HEK293T (cell line): ENCODE measurements around the gene PDPN.

Experiments used
- BHLHE40 ChIP-seq: fragments of 450-650 bp; IDR thresholded peaks from 2 replicates; pipeline ENCODE4 v1.6.1; 2016; ENCODE audit warnings: mild to moderate bottlenecking, moderate library complexity, borderline replicate concordance
- CTBP1 ChIP-seq: fragments of 450-650 bp; IDR thresholded peaks from 2 replicates; pipeline ENCODE4 v1.6.1; 2016; ENCODE audit warnings: borderline replicate concordance
- ELF4 ChIP-seq: fragments of 450-650 bp; IDR thresholded peaks from 2 replicates; pipeline ENCODE4 v1.6.1; 2017; ENCODE audit warnings: antibody characterized with exemption
- FOXA1 ChIP-seq: fragments of 450-650 bp; IDR thresholded peaks from 2 replicates; pipeline ENCODE4 v1.6.1; 2016; ENCODE audit warnings: mild to moderate bottlenecking
- FOXK2 ChIP-seq: fragments of 450-650 bp; IDR thresholded peaks from 2 replicates; pipeline ENCODE4 v1.6.1; 2016; ENCODE audit warnings: mild to moderate bottlenecking
- FOXM1 ChIP-seq: fragments of 450-650 bp; IDR thresholded peaks from 2 replicates; pipeline ENCODE4 v1.6.1; 2017; ENCODE audit warnings: mild to moderate bottlenecking, borderline replicate concordance
- LEF1 ChIP-seq: fragments of 450-650 bp; IDR thresholded peaks from 2 replicates; pipeline ENCODE4 v1.6.1; 2017; ENCODE audit warnings: mild to moderate bottlenecking, borderline replicate concordance
- NFRKB ChIP-seq: fragments of 450-650 bp; IDR thresholded peaks from 2 replicates; pipeline ENCODE4 v1.6.1; 2016; ENCODE audit warnings: mild to moderate bottlenecking, moderate library complexity
- SP1 ChIP-seq: fragments of 450-650 bp; IDR thresholded peaks from 2 replicates; pipeline ENCODE4 v1.6.1; 2017
- SUZ12 ChIP-seq: fragments of 450-650 bp; IDR thresholded peaks from 2 replicates; pipeline ENCODE4 v1.6.1; 2016; ENCODE audit warnings: mild to moderate bottlenecking
- ZNF384 ChIP-seq: fragments of 450-650 bp; IDR thresholded peaks from 2 replicates; pipeline ENCODE4 v1.6.1; 2016
- TF ChIP-seq, protein P1 (sequence below): fragments of 450-650 bp; IDR thresholded peaks from 2 replicates; pipeline ENCODE4 v1.6.1; 2016

DNA sequence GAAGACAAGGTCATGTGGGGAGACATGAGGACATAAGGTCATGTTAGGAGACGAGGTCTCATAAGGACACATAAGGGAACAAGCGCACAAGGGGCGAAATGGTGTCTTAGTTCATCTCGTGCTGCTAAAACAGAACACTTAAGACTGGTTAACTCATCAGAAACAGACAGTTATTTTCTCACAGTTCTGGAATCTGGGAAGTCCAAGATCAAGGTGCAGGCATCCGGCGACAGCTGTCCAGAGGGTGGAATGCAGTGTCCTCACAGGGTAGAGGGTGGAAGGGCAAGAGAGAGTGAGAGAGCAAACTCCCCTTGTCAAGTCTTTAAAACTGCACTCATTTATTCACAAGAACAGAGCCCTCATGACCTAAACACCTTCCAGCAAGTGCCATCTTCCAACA is 34.6 kb upstream of the PDPN start:
- TF ChIP-seq ZNF384: no peak
- TF ChIP-seq, protein P1, sequence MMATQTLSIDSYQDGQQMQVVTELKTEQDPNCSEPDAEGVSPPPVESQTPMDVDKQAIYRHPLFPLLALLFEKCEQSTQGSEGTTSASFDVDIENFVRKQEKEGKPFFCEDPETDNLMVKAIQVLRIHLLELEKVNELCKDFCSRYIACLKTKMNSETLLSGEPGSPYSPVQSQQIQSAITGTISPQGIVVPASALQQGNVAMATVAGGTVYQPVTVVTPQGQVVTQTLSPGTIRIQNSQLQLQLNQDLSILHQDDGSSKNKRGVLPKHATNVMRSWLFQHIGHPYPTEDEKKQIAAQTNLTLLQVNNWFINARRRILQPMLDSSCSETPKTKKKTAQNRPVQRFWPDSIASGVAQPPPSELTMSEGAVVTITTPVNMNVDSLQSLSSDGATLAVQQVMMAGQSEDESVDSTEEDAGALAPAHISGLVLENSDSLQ: no peak
- no peak for TF ChIP-seq FOXK2
- TF ChIP-seq FOXM1: no peak
- TF ChIP-seq SP1: no peak
- no peak for TF ChIP-seq FOXA1
- no peak for TF ChIP-seq CTBP1
- no peak for TF ChIP-seq BHLHE40
- no peak for TF ChIP-seq LEF1
- TF ChIP-seq SUZ12: no peak
- no peak for TF ChIP-seq ELF4
- TF ChIP-seq NFRKB: no peak
